ENCODE results near the gene MEGF11.

MEGF11 gene

GRCh38 chr15:65952391-65953053, 301.0 kb downstream of the MEGF11 start:
- H3K4me3 ChIP-seq (ENCODE audit: control insufficient read depth, low read depth, low read length), result no peak overlapping the region
- peak; percentile 59 for DNase-seq (ENCODE audit: low read depth)
- TF ChIP-seq CTCF (conservative IDR thresholded peaks at IDR 0.05; ENCODE audit: control insufficient read depth, insufficient read depth, low read depth, low read length), result no peak

GRCh38 chr15:65951007-65951406, 302.5 kb downstream of the MEGF11 start:
- no peak for DNase-seq (ENCODE audit: low read depth)
- H3K4me3 ChIP-seq (ENCODE audit: control insufficient read depth, low read depth, low read length), result no peak overlapping the region
- TF ChIP-seq CTCF (conservative IDR thresholded peaks at IDR 0.05; ENCODE audit: control insufficient read depth, insufficient read depth, low read depth, low read length), result no peak

- no peak for DNase-seq (ENCODE audit: low read depth)
- TF ChIP-seq CTCF (conservative IDR thresholded peaks at IDR 0.05; ENCODE audit: control insufficient read depth, insufficient read depth, low read depth, low read length), result no peak
- H3K4me3 ChIP-seq (ENCODE audit: control insufficient read depth, low read depth, low read length), result no peak overlapping the region
These were observed 304.1 kb downstream of the MEGF11 start for GRCh38 chr15:65949491-65949890.

- H3K4me3 ChIP-seq (ENCODE audit: control insufficient read depth, low read depth, low read length), result no peak overlapping the region
- TF ChIP-seq CTCF (conservative IDR thresholded peaks at IDR 0.05; ENCODE audit: control insufficient read depth, insufficient read depth, low read depth, low read length), result no peak
- no peak for DNase-seq (ENCODE audit: low read depth)
These were observed 304.5 kb downstream of the MEGF11 start for GRCh38 chr15:65949011-65949410.

GRCh38 chr15:65948383-65948782, 305.2 kb downstream of the MEGF11 start:
- no peak for DNase-seq (ENCODE audit: low read depth)
- H3K4me3 ChIP-seq (ENCODE audit: control insufficient read depth, low read depth, low read length), result no peak overlapping the region
- no peak for TF ChIP-seq CTCF (conservative IDR thresholded peaks at IDR 0.05; ENCODE audit: control insufficient read depth, insufficient read depth, low read depth, low read length)

- no peak for DNase-seq (ENCODE audit: low read depth)
- TF ChIP-seq CTCF (conservative IDR thresholded peaks at IDR 0.05; ENCODE audit: control insufficient read depth, insufficient read depth, low read depth, low read length), result no peak
- H3K4me3 ChIP-seq (ENCODE audit: control insufficient read depth, low read depth, low read length), result no peak overlapping the region
These were observed 306.5 kb downstream of the MEGF11 start for GRCh38 chr15:65947041-65947440.

- no peak for DNase-seq (ENCODE audit: low read depth)
- no peak overlapping the region for H3K4me3 ChIP-seq (ENCODE audit: control insufficient read depth, low read depth, low read length)
- no peak for TF ChIP-seq CTCF (conservative IDR thresholded peaks at IDR 0.05; ENCODE audit: control insufficient read depth, insufficient read depth, low read depth, low read length)
These were observed 307.9 kb downstream of the MEGF11 start for GRCh38 chr15:65945616-65946015.

Data from fibroblast of mammary gland (primary cell).